GDM1 (cell line): ENCODE results near the gene ABCB4.

Source experiments
- DNase-seq: peaks from one replicate; lab custom pipeline; 2025; lab: John Stamatoyannopoulos, UW

Gene ABCB4

GRCh38 chr7:87475359-87476178, at the start of gene ABCB4:
TSS of gene ABCB4 (minus strand) at chr7:87475680. CDS start at chr7:87475465, 215 bp downstream.
- DNase-seq = no peak

GRCh38 chr7:87518735-87519134, 43.3 kb upstream of the ABCB4 start:
- DNase-seq = no peak

- DNase-seq = no peak
Observed at GRCh38 chr7:87517891-87518290, 42.4 kb upstream of the ABCB4 start.

GRCh38 chr7:87517136-87517815, 41.8 kb upstream of the ABCB4 start:
- DNase-seq = no peak

GRCh38 chr7:87513735-87514335, 38.4 kb upstream of the ABCB4 start:
- DNase-seq = no peak

- no peak for DNase-seq
Observed at GRCh38 chr7:87512906-87513305, 37.4 kb upstream of the ABCB4 start.

- DNase-seq = no peak
Observed at GRCh38 chr7:87511510-87511909, 36.0 kb upstream of the ABCB4 start.

- no peak for DNase-seq
Observed at GRCh38 chr7:87510411-87510875, 35.0 kb upstream of the ABCB4 start.

GRCh38 chr7:87507446-87507845, 32.0 kb upstream of the ABCB4 start:
- no peak for DNase-seq

- DNase-seq = no peak
Observed at GRCh38 chr7:87506246-87507180, 31.0 kb upstream of the ABCB4 start.

- no peak for DNase-seq
Observed at GRCh38 chr7:87505557-87506245, 30.2 kb upstream of the ABCB4 start.

GRCh38 chr7:87505122-87505521, 29.6 kb upstream of the ABCB4 start:
- DNase-seq = no peak

GRCh38 chr7:87499494-87499893, 24.0 kb upstream of the ABCB4 start:
- no peak for DNase-seq

- no peak for DNase-seq
Observed at GRCh38 chr7:87498893-87499292, 23.4 kb upstream of the ABCB4 start.

GRCh38 chr7:87497482-87497881, 22.0 kb upstream of the ABCB4 start:
- DNase-seq = no peak

GRCh38 chr7:87495366-87495765, 19.9 kb upstream of the ABCB4 start:
- DNase-seq = no peak

GRCh38 chr7:87494454-87494853, 19.0 kb upstream of the ABCB4 start:
- no peak for DNase-seq

- no peak for DNase-seq
Observed at GRCh38 chr7:87483131-87483530, 7.7 kb upstream of the ABCB4 start.

- DNase-seq = no peak
Observed at GRCh38 chr7:87482115-87482514, 6.6 kb upstream of the ABCB4 start.

- DNase-seq = no peak
Observed at GRCh38 chr7:87480386-87480785, 4.9 kb upstream of the ABCB4 start.

- no peak for DNase-seq
Observed at GRCh38 chr7:87479951-87480350, 4.5 kb upstream of the ABCB4 start.
